KMS-11 (cell line): ENCODE measurements around the gene BAIAP2L2.
"Not testable (repeated sequence)": the region's sequence is repeated elsewhere in the genome, so short reads cannot be mapped to it uniquely, and the experiment has no call there.

Experiments used
- H2AFZ ChIP-seq: fragments of 200-600 bp; sonication (generic); 2 replicates; pipeline ENCODE4 v1.6.1; 2016; ENCODE audit warnings: antibody characterized with exemption, mixed run types, low read depth
- H3K27ac ChIP-seq: fragments of 200-600 bp; sonication (generic); 2 replicates; pipeline ENCODE4 v1.6.1; 2016; ENCODE audit warnings: mild to moderate bottlenecking, mixed run types
- H3K27me3 ChIP-seq: fragments of 200-600 bp; sonication (generic); 2 replicates; pipeline ENCODE4 v1.6.1; 2017; ENCODE audit warnings: mild to moderate bottlenecking, low read depth, mixed run types, moderate library complexity; ENCODE audit not compliant: insufficient read depth
- H3K36me3 ChIP-seq: fragments of 200-600 bp; sonication (generic); 2 replicates; pipeline ENCODE4 v1.6.1; 2017; ENCODE audit warnings: mild to moderate bottlenecking, mixed run types; ENCODE audit not compliant: insufficient read depth
- H3K4me1 ChIP-seq: fragments of 200-600 bp; sonication (generic); 2 replicates; pipeline ENCODE4 v1.6.1; 2016; ENCODE audit warnings: mild to moderate bottlenecking, low read depth, mixed run types; ENCODE audit not compliant: poor library complexity, severe bottlenecking
- H3K4me2 ChIP-seq: fragments of 200-600 bp; sonication (generic); 2 replicates; pipeline ENCODE4 v1.7.0; 2016; ENCODE audit warnings: mild to moderate bottlenecking, mixed run types
- H3K4me3 ChIP-seq: fragments of 200-600 bp; sonication (generic); IDR thresholded peaks from 2 replicates; pipeline ENCODE4 v1.6.1; 2017; ENCODE audit warnings: low read depth, low read length, mixed read lengths; ENCODE audit not compliant: insufficient read depth
- H3K79me2 ChIP-seq: fragments of 200-600 bp; sonication (generic); 2 replicates; pipeline ENCODE4 v1.6.1; 2016; ENCODE audit warnings: low read depth, mixed run types; ENCODE audit not compliant: insufficient read depth
- H3K9ac ChIP-seq: fragments of 200-600 bp; sonication (generic); 2 replicates; pipeline ENCODE4 v1.6.1; 2016; ENCODE audit warnings: mild to moderate bottlenecking, mixed run types
- H4K20me1 ChIP-seq: fragments of 200-600 bp; sonication (generic); 2 replicates; pipeline ENCODE4 v1.6.1; 2016; ENCODE audit warnings: mild to moderate bottlenecking, mixed run types; ENCODE audit not compliant: insufficient read depth
- CTCF ChIP-seq: fragments of 200-600 bp; sonication (generic); conservative IDR thresholded peaks from 2 replicates; pipeline ENCODE4 v1.6.1; 2017; ENCODE audit warnings: low read depth, mild to moderate bottlenecking, antibody characterized with exemption, low read length, moderate library complexity, mixed read lengths

Gene BAIAP2L2

GRCh38 chr22:38122616-38123015, 12.1 kb upstream of the BAIAP2L2 start:
- peaks cover 9% of the 10 kb centered on the region for H3K4me1 ChIP-seq
- H3K27me3 ChIP-seq: no peaks in the 10 kb centered on the region
- H3K9ac ChIP-seq: no peak overlapping the region
- H3K4me3 ChIP-seq: no peak overlapping the region
- TF ChIP-seq CTCF: no peak
- no peaks in the 10 kb centered on the region for H3K36me3 ChIP-seq
- H4K20me1 ChIP-seq: no peaks in the 10 kb centered on the region
- H3K79me2 ChIP-seq: no peaks in the 10 kb centered on the region
- H3K4me2 ChIP-seq: no peak overlapping the region; the same call in 1 of the 2 replicates
- H3K27ac ChIP-seq: no peak overlapping the region
- no peak overlapping the region for H2AFZ ChIP-seq

- no peaks in the 10 kb centered on the region for H3K27me3 ChIP-seq
- no peaks in the 10 kb centered on the region for H4K20me1 ChIP-seq
- no peak overlapping the region for H3K4me2 ChIP-seq
- H2AFZ ChIP-seq: no peak overlapping the region
- H3K79me2 ChIP-seq: no peaks in the 10 kb centered on the region
- no peak for TF ChIP-seq CTCF
- no peaks in the 10 kb centered on the region for H3K36me3 ChIP-seq
- no peak overlapping the region for H3K4me3 ChIP-seq
- no peak overlapping the region for H3K27ac ChIP-seq
- no peak overlapping the region for H3K9ac ChIP-seq
- H3K4me1 ChIP-seq: peaks cover 9% of the 10 kb centered on the region
These were observed 10.1 kb upstream of the BAIAP2L2 start for GRCh38 chr22:38120359-38121110.

GRCh38 chr22:38118747-38119146, 8.3 kb upstream of the BAIAP2L2 start:
- not testable (repeated sequence) for H3K4me2 ChIP-seq, H4K20me1 ChIP-seq
- peaks cover 18% of the 10 kb centered on the region for H3K4me1 ChIP-seq

GRCh38 chr22:38118182-38118581, 7.7 kb upstream of the BAIAP2L2 start:
- Histone ChIP-seq H3K36me3 (no peaks in the 10 kb centered on the region), H3K79me2 (no peaks in the 10 kb centered on the region), H3K4me2 (no peak overlapping the region), H2AFZ (no peak overlapping the region), H3K9ac (no peak overlapping the region), H3K4me1 (peaks cover 17% of the 10 kb centered on the region), H3K4me3 (no peak overlapping the region), H4K20me1 (no peaks in the 10 kb centered on the region), H3K27ac (no peak overlapping the region), H3K27me3 (no peaks in the 10 kb centered on the region)
- TF ChIP-seq CTCF: no peak

More at GRCh38 chr22:38118747-38119146, 8.3 kb upstream of the BAIAP2L2 start:
- not testable (repeated sequence) for H3K79me2 ChIP-seq, H3K9ac ChIP-seq, H3K36me3 ChIP-seq, H3K4me3 ChIP-seq, H3K27me3 ChIP-seq, H2AFZ ChIP-seq, H3K27ac ChIP-seq

- peaks cover 11% of the 10 kb centered on the region for H3K4me1 ChIP-seq
- not testable (repeated sequence) for H3K27me3 ChIP-seq
These were observed 7.1 kb upstream of the BAIAP2L2 start for GRCh38 chr22:38117556-38117955.

More at GRCh38 chr22:38117556-38117955, 7.1 kb upstream of the BAIAP2L2 start:
- not testable (repeated sequence) for H3K9ac ChIP-seq, H2AFZ ChIP-seq, H3K4me3 ChIP-seq, H3K36me3 ChIP-seq, H3K4me2 ChIP-seq, H4K20me1 ChIP-seq, H3K79me2 ChIP-seq, H3K27ac ChIP-seq
